ENCODE data around the gene CCN2. TPM values are rescaled to one million over a fixed set of nuclear protein-coding genes. Genes with fewer than 3 reads are reported as not detected.

Gene CCN2
- polyA plus RNA-seq, 2 of the 4 experiments (the other 2 are of a cell fraction): 32.0 to 103 TPM

- DNase-seq (ENCODE audit: low read depth in 1 of 2, low spot score in 1 of 2): no peak
- WGBS (ENCODE audit: missing lambda C conversion rate): 92% methylated on average over 4 of the region's 4 CpGs
- H3K4me1 ChIP-seq: no peaks in the 10 kb centered on the region
- CTCF ChIA-PET: no interaction called here
- ATAC-seq: no peak
- H3K9me3 ChIP-seq: peaks cover 5% of the 10 kb centered on the region; the same call in 1 of the 3 replicates
- no peak overlapping the region for H3K4me3 ChIP-seq
- H3K27ac ChIP-seq: no peak overlapping the region
- no peak for TF ChIP-seq TP53 (CRISPR knock-in tag; IDR thresholded peaks at IDR 0.05)
- TF ChIP-seq JUN (IDR thresholded peaks at IDR 0.05): no peak
- no peak for TF ChIP-seq PHF8 (IDR thresholded peaks at IDR 0.05; ENCODE audit: borderline replicate concordance, low read depth)
- TF ChIP-seq ESRRA (IDR thresholded peaks at IDR 0.05; ENCODE audit: borderline replicate concordance, low read length): no peak
- TF ChIP-seq GATA3 (IDR thresholded peaks at IDR 0.05; ENCODE audit: borderline replicate concordance): no peak
- TF ChIP-seq MYC (IDR thresholded peaks at IDR 0.05; ENCODE audit: borderline replicate concordance, low read length): no peak
- TF ChIP-seq CHD4 (IDR thresholded peaks at IDR 0.05; ENCODE audit: borderline replicate concordance): no peak
- TF ChIP-seq ZFP36 (IDR thresholded peaks at IDR 0.05; ENCODE audit: borderline replicate concordance, partially characterized antibody): no peak
- POLR2A ChIA-PET: no interaction called here
- no peak for FAIRE-seq
- no peak overlapping the region for H3K4me2 ChIP-seq
Observed at GRCh38 chr6:131989036-131989435, 37.9 kb upstream of the CCN2 start.

- no peak for DNase-seq (ENCODE audit: low read depth in 1 of 2, low spot score in 1 of 2)
- 90% methylated on average over 2 of the region's 2 CpGs for WGBS (ENCODE audit: missing lambda C conversion rate)
- Histone ChIP-seq H3K9me3 (no peaks in the 10 kb centered on the region), H3K4me2 (peak overlapping the region; percentile 23; the same call in 1 of the 3 replicates), H3K4me3 (no peak overlapping the region), H3K4me1 (peaks cover 26% of the 10 kb centered on the region), H3K27ac (no peak overlapping the region)
- ATAC-seq: no peak
- no peak for FAIRE-seq
- TF ChIP-seq SREBF2 (IDR thresholded peaks at IDR 0.05): no peak
- TF ChIP-seq MAFK (IDR thresholded peaks at IDR 0.05; ENCODE audit: partially characterized antibody): peak; percentile 88
- TF ChIP-seq GATA3 (IDR thresholded peaks at IDR 0.05; ENCODE audit: borderline replicate concordance): no peak
- TF ChIP-seq NPAS2 (CRISPR knock-in tag; IDR thresholded peaks at IDR 0.05; ENCODE audit: borderline replicate concordance): no peak
- no peak for TF ChIP-seq USF2 (IDR thresholded peaks at IDR 0.05)
- TF ChIP-seq HES2 (IDR thresholded peaks at IDR 0.05): no peak
- no peak for TF ChIP-seq ESRRA (IDR thresholded peaks at IDR 0.05; ENCODE audit: borderline replicate concordance, low read length)
- TF ChIP-seq TP53 (CRISPR knock-in tag; IDR thresholded peaks at IDR 0.05): no peak
- ChIA-PET CTCF (interaction anchor here (1.1 kb wide), 1 partner anchor 11 kb away, joined by 3 read pairs; no protein-coding TSS in a partner anchor), POLR2A (no interaction called here)
Observed at GRCh38 chr6:131982740-131983259, 31.6 kb upstream of the CCN2 start.

GRCh38 chr6:131981624-131981978 lies 30.4 kb upstream of the CCN2 start:
- POLR2A ChIA-PET: no interaction called here
- ATAC-seq: no peak
- FAIRE-seq: no peak
- TF ChIP-seq CTCF (IDR thresholded peaks at IDR 0.05): no peak
- TF ChIP-seq ZNF302 (CRISPR knock-in tag; IDR thresholded peaks at IDR 0.05): no peak
- TF ChIP-seq BHLHE40 (IDR thresholded peaks at IDR 0.05; ENCODE audit: low read depth, low read length): no peak
- no peak for TF ChIP-seq JUNB (IDR thresholded peaks at IDR 0.05)
- no peak for TF ChIP-seq RNF2 (IDR thresholded peaks at IDR 0.05; ENCODE audit: borderline replicate concordance, low read depth)
- TF ChIP-seq PBX3 (IDR thresholded peaks at IDR 0.05): no peak
- no peak for TF ChIP-seq REST (IDR thresholded peaks at IDR 0.05)
- TF ChIP-seq RCOR1 (IDR thresholded peaks at IDR 0.05; ENCODE audit: low read depth, low read length): no peak
- no peak for TF ChIP-seq TP53 (CRISPR knock-in tag; IDR thresholded peaks at IDR 0.05)
- TF ChIP-seq MYC (IDR thresholded peaks at IDR 0.05; ENCODE audit: borderline replicate concordance, low read length): no peak
- TF ChIP-seq ZSCAN20 (CRISPR knock-in tag; IDR thresholded peaks at IDR 0.05): no peak
- no peak for TF ChIP-seq HOXB5 (CRISPR knock-in tag; IDR thresholded peaks at IDR 0.05)
- TF ChIP-seq ZFP36 (IDR thresholded peaks at IDR 0.05; ENCODE audit: borderline replicate concordance, partially characterized antibody): no peak
- TF ChIP-seq SREBF2 (IDR thresholded peaks at IDR 0.05): no peak
- TF ChIP-seq, protein P1, sequence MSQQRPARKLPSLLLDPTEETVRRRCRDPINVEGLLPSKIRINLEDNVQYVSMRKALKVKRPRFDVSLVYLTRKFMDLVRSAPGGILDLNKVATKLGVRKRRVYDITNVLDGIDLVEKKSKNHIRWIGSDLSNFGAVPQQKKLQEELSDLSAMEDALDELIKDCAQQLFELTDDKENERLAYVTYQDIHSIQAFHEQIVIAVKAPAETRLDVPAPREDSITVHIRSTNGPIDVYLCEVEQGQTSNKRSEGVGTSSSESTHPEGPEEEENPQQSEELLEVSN (IDR thresholded peaks at IDR 0.05; ENCODE audit: borderline replicate concordance, low read depth): no peak
- no peak for TF ChIP-seq CBX8 (IDR thresholded peaks at IDR 0.05)
- no peak for TF ChIP-seq NFE2L2 (conservative IDR thresholded peaks at IDR 0.05; ENCODE audit: low read length)

More at GRCh38 chr6:131981624-131981978, 30.4 kb upstream of the CCN2 start:
- no peak for DNase-seq (ENCODE audit: low read depth in 1 of 2, low spot score in 1 of 2)
- H3K4me1 ChIP-seq: peaks cover 26% of the 10 kb centered on the region
- no peak overlapping the region for H3K4me3 ChIP-seq
- peak overlapping the region; percentile 9 to 65; a peak in 2 of 6 replicates for H3K27ac ChIP-seq
- CTCF ChIA-PET: no interaction called here
- peak overlapping the region; percentile 51; the same call in 2 of the 3 replicates for H3K4me2 ChIP-seq
- 93% methylated on average over 3 of the region's 3 CpGs for WGBS (ENCODE audit: missing lambda C conversion rate)
- H3K9me3 ChIP-seq: no peaks in the 10 kb centered on the region

Measured in A549 (cell line).